DMS79 (cell line): Measurements from ENCODE around the gene FBXO27.
"Not testable (repeated sequence)": the region's sequence is repeated elsewhere in the genome, so short reads cannot be mapped to it uniquely, and the experiment has no call there.

ENCODE experiments used
- DNase-seq: peaks from one replicate; lab custom pipeline; 2025; lab: John Stamatoyannopoulos, UW

FBXO27 gene

GRCh38 chr19:39038098-39038497 is 5.7 kb upstream of the FBXO27 start:
- DNase-seq: no peak

GRCh38 chr19:39037194-39037593 is 4.8 kb upstream of the FBXO27 start:
- no peak for DNase-seq

- no peak for DNase-seq
Observed at GRCh38 chr19:39036581-39036980, 4.2 kb upstream of the FBXO27 start.

- DNase-seq: peak; percentile 86
Observed at GRCh38 chr19:39031368-39032062, 834 bp downstream of the FBXO27 start.

GRCh38 chr19:39030854-39031367 is 1.4 kb downstream of the FBXO27 start:
- no peak for DNase-seq

- no peak for DNase-seq
Observed at GRCh38 chr19:39024875-39025641, 7.3 kb downstream of the FBXO27 start.

GRCh38 chr19:39021063-39021462 is 11.3 kb downstream of the FBXO27 start:
- DNase-seq: no peak

- no peak for DNase-seq
Observed at GRCh38 chr19:39017646-39018045, 14.7 kb downstream of the FBXO27 start.

- no peak for DNase-seq
Observed at GRCh38 chr19:39017026-39017425, 15.3 kb downstream of the FBXO27 start.

- no peak for DNase-seq
Observed at GRCh38 chr19:39014037-39014436, 18.3 kb downstream of the FBXO27 start.

GRCh38 chr19:39009001-39009400 is 23.3 kb downstream of the FBXO27 start:
- no peak for DNase-seq

GRCh38 chr19:39008137-39008536 is 24.2 kb downstream of the FBXO27 start:
- DNase-seq: no peak

- DNase-seq: no peak
Observed at GRCh38 chr19:39007096-39007495, 25.3 kb downstream of the FBXO27 start.

- no peak for DNase-seq
Observed at GRCh38 chr19:39004403-39004802, 27.9 kb downstream of the FBXO27 start.

- DNase-seq: no peak
Observed at GRCh38 chr19:39003796-39004195, 28.6 kb downstream of the FBXO27 start.

GRCh38 chr19:39003188-39003587 is 29.2 kb downstream of the FBXO27 start:
- DNase-seq: no peak

- DNase-seq: no peak
Observed at GRCh38 chr19:39001041-39001440, 31.3 kb downstream of the FBXO27 start.

GRCh38 chr19:38997576-38997975 is 34.8 kb downstream of the FBXO27 start:
- not testable (repeated sequence) for DNase-seq

GRCh38 chr19:38993271-38993670 is 39.1 kb downstream of the FBXO27 start:
- DNase-seq: no peak

- DNase-seq: no peak
Observed at GRCh38 chr19:38990949-38991697, 41.2 kb downstream of the FBXO27 start.

GRCh38 chr19:38989614-38990013 is 42.7 kb downstream of the FBXO27 start:
- DNase-seq: not testable (repeated sequence)

GRCh38 chr19:38989066-38989605 is 43.2 kb downstream of the FBXO27 start:
- DNase-seq: peak; percentile 16
